ENCODE data around the gene WWOX.

GRCh38 chr16:79110953-79111352 is 1011.5 kb downstream of the WWOX start:
- TF ChIP-seq ZNF70 (CRISPR knock-in tag; IDR thresholded peaks at IDR 0.05) (no peak), OSR1 (CRISPR knock-in tag; IDR thresholded peaks at IDR 0.05) (no peak), PPARA (CRISPR knock-in tag; IDR thresholded peaks at IDR 0.05; ENCODE audit: borderline replicate concordance) (no peak), ZFP3 (CRISPR knock-in tag; IDR thresholded peaks at IDR 0.05) (no peak), TSHZ2 (CRISPR knock-in tag; IDR thresholded peaks at IDR 0.05) (no peak), RARB (CRISPR knock-in tag; IDR thresholded peaks at IDR 0.05) (no peak), ISL1 (CRISPR knock-in tag; IDR thresholded peaks at IDR 0.05) (no peak), TOX (CRISPR knock-in tag; IDR thresholded peaks at IDR 0.05; ENCODE audit: borderline replicate concordance) (no peak), GLIS3 (CRISPR knock-in tag; IDR thresholded peaks at IDR 0.05) (no peak), ARNTL (CRISPR knock-in tag; IDR thresholded peaks at IDR 0.05; ENCODE audit: borderline replicate concordance, low read depth) (no peak), ZFP30 (CRISPR knock-in tag; IDR thresholded peaks at IDR 0.05) (no peak), PATZ1 (CRISPR knock-in tag; IDR thresholded peaks at IDR 0.05; ENCODE audit: borderline replicate concordance) (no peak), CSDC2 (CRISPR knock-in tag; IDR thresholded peaks at IDR 0.05) (no peak)

Measured in SK-N-SH treated with all-trans-retinoic acid at 6 μM for 48 hours (cell line).